ENCODE measurements around the gene RBM24.

The RBM24 gene

DNA sequence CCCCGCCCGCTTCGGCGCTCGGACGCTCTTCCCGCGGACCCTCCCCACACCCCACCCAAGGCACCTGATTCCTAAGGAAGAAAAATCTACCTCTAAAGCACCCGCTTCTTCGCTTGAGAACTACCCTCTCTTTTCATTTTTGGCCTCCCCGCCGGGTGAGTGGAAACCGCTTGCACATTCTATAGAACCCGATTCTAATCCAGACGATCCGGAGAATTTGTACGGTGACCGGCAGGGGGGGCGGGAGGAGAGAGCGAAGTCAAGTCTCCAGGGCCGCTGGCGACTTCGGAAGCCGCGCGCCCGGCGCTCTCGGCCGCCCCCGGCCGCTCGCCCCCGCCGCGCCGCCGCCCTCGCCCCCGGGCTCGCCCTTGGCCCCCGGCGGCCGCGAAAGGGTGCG is at the start of gene RBM24:
Gene RBM24, plus strand, starts transcription at position 262 of the 397 bp plus-strand sequence. CDS start 221 bp downstream, outside the sequence.
- DNase-seq: peak; percentile 38

- no peak for DNase-seq
These were observed 47.6 kb upstream of the RBM24 start for GRCh38 chr6:17233531-17233930.

DNA sequence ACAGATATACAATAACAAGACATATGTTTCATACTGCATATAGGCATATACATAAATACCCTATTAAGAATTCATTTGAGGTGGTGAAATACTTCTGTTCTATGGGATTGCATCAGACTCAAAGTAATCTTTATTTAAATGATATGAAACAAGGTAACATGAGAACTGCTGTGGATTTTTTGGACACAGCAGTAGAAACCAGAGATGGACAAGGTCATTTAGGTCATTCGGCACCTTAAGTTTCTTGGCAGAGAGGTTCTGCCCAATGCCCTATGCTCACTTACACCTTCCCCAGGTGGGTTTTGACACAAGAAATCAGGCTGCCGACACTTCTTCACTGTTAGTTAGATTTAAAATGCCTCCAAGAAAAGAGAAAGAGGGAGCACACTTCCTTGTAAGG is 43.9 kb upstream of the RBM24 start:
- no peak for DNase-seq

- DNase-seq: no peak
These were observed 41.9 kb upstream of the RBM24 start for GRCh38 chr6:17239260-17239659.

- no peak for DNase-seq
These were observed 40.2 kb upstream of the RBM24 start for GRCh38 chr6:17240803-17241500.

- DNase-seq: no peak
These were observed 39.1 kb upstream of the RBM24 start for GRCh38 chr6:17242087-17242486.

- DNase-seq: no peak
These were observed 30.9 kb upstream of the RBM24 start for GRCh38 chr6:17250237-17250636.

DNA sequence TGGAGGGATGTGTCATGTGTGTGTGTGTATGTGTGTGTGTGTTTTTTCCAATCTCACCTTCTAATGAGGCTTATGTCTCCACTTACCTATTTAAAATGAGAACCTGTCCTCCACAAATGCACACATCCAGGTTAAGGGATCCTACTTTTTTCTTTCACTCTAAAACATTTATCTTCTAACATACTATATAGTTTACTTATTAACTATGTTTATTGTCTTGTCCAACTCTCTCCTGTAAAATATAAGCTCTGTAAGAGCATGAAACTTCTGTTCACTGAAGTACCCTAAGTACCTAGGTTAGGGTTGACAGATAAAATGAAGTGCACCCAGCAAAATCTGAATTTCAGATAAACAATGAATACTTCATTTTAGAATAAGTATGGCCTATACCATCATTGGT is 29.2 kb upstream of the RBM24 start:
- no peak for DNase-seq

GRCh38 chr6:17258749-17259148 is 22.4 kb upstream of the RBM24 start:
- no peak for DNase-seq

DNA sequence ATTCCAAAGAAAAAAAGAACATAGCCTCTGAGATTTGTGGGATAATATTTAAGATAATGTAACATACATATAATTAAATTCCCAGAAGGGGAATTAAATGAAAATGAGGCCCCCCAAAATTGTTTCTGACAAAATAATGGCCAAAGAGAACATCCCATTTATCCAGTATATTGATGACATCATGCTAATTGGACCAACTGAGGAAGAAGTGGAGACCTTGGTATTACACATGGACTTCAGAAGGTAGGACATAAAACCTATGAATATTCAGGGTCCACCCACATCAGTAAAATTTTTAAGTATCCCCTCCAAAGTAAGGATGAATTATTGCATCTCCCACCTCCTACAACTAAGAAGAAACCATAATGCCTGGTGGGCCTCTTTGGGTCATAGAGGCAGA is 15.6 kb upstream of the RBM24 start:
- DNase-seq: no peak

DNA sequence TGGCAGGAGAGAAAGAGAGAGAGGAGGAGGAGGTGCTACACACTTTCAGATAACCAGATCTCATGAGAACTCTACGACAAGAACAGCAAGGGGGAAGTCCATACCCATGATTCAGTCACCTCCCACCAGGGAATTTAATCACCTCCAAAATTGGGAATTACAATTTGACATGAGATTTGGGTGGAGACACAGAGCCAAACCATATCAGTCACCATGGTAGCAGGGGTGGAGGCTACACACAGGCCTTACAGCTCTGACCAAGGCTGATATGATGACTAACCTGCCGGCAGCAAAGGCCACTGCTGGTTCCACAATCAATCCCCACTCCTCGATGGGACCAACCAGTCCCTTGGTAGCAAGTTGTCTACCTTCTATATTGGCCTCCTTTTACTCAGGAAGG is 13.6 kb upstream of the RBM24 start:
- no peak for DNase-seq

DNA sequence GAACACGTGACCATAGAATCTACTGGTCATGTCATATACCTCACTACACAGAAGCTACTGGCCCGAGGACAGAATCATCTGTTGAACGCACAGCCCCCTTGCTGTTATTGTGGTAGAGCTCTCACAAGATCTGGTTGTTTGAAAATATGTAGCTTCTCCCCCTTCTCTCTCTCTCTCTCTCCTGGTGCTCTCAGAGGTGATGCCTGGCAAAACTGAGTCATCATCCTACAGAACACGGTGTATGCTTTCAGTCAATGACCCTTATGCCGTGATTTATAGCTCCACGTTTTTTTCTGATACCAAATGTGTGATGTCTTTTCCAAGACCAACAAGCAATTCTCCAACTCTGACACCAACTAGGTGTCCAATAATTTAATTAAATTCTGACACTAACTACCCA is 13.0 kb upstream of the RBM24 start:
- DNase-seq: no peak

- no peak for DNase-seq
These were observed 11.3 kb upstream of the RBM24 start for GRCh38 chr6:17269840-17270239.

GRCh38 chr6:17271628-17272027 is 9.5 kb upstream of the RBM24 start:
- no peak for DNase-seq

- DNase-seq: no peak
These were observed 4.4 kb upstream of the RBM24 start for GRCh38 chr6:17276766-17277165.

GRCh38 chr6:17277256-17277655 is 3.9 kb upstream of the RBM24 start:
- no peak for DNase-seq

DNA sequence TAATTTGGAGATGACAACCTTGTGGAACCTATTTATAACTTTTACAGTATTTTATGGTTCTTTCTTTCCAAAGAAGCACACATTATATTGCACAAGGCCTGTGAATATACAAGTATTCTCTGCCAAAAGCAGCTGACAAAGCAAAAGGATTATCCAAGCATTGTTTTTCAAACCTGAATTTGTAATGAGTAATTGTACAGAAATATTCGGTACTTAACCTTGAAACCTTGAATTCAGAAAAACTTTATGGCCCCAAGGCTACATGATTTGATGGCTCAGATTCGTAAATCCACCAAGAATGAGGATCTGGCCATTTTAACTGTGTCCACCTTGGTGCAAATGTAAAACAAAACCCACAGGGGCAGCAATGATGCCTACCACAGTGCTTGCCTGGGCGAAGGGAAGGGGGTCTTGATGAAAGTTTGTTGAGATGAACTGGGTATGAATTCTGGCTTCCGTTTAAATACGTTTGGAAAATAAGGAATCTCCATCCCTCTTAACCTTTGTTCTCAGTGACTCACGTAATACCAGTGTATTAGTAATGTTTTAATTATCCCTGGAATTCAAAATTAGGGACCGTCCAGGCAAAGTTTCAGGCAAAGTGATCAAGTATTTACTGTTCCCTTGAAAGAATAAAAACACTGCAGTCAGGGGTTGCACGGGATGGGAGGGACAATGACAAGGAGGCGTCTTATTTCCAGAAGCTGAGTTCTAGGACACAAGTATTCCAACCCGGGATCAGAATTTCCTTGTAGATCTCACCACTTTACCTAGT is 2.7 kb upstream of the RBM24 start:
- DNase-seq: no peak

DNA sequence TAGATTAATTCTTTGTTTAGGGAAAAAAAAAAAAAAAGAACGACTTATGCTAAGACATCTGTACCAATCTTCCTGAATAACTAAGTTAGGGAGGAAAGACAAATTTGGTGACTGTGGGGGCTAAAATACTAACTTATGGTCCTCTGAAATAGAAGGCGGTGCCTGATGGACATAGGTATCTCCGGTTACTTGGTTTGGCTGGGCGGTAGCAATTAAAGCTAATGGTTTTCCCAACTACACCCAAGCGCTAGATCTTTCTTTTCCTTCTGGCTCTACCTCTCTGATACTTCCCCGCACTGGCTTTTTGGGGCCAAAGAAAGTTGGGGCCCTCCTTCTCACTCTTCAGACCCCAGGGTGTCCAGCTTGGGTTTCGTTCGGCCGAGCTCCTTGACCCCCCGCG is 1.0 kb upstream of the RBM24 start:
- no peak for DNase-seq

DNA sequence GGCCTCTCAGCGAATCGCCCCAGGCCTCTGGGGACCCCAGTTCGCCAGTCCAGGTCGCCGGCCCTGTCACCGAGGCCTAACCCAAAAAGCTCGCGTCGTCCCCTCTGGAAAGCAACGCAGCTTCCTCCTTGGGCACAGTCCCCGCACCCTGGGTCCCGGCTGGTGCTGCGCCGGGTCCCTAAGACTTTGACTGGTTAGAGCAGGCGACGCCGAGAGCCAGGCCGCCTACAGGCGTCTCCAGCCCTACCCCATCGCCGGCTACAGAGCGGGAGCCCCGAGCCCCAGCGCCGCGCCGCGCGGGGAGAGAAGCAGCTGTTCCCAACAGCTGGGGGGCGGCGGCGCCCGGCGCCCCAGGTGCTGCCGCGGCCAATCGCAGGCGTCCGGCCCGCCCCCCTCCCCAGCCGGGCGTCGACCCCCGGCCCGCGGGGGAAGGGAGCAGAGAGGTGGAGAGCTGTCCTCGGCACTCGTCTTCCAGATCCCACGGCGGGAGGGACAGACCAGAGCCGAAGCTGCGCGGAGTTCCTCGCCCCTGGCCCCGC is 540 bp upstream of the RBM24 start:
- DNase-seq: no peak

GRCh38 chr6:17281497-17282481 is 628 bp downstream of the RBM24 start:
- DNase-seq: peak; percentile 1

DNA sequence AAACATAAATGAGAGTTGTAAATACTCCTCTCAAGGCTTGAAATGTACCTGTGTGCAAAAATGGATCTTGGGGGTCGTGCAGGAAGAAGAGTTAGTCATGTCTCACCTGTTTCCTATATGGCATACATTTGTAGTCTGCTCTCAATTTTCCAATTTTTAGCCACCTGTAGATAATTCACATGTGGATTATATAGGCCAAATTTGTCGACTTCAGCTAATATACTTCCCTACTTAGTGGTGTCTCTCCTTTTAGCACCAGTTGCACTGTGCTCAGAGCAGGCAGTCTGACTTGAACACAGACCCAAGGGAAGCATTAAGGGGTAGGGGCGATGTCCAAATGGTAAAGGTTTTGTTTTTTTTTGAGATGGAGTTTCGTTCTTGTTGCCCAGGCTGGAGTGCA is 1.9 kb downstream of the RBM24 start:
- no peak for DNase-seq

DNA sequence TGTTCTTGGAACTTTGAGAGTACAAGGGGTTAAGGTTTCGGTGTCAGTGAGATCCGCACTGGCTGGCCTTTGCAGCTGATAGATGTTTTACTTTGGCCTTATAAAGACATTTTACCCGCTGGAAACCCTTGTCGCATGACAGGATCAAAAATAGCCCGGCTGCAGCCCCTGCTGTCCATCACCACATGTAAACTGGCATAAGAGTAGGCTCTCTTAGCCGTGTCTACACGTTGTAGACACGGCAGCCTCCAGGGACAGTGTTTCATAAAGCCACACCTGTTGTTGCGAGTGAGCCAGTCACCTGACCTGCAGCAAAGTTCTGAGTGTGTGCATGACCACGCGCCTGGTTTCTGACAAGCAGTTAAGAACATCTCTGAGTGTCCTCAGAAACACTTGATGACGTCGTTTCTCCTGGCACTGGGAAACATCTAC is 8.5 kb downstream of the RBM24 start:
- no peak for DNase-seq

- DNase-seq: no peak
These were observed 10.6 kb downstream of the RBM24 start for GRCh38 chr6:17291778-17292177.
